Stomach (tissue), 4 donors: ENCODE results near the gene PRKCA.

Experiments used
- CTCF ChIP-seq, 7 experiments: fragments of 450-650 bp in 4 of 7; fragments of 200-600 bp in 3 of 7; sonication (generic) in 3 of 7; IDR thresholded peaks; one replicate each; pipeline ENCODE4 v1.5.1; 2016 to 2019; ENCODE audit warnings: antibody characterized with exemption in 7 of 7, control low read depth in 2 of 7, mild to moderate bottlenecking in 1 of 7
- EP300 ChIP-seq: sonication (generic); formaldehyde crosslinking; IDR thresholded peaks from one replicate; pipeline ENCODE4 v1.6.1; 2017; ENCODE audit warnings: antibody characterized with exemption
- POLR2AphosphoS5 ChIP-seq, 3 donors: sonication (generic); formaldehyde crosslinking; IDR thresholded peaks; one replicate each; pipeline ENCODE4 v1.6.1; 2016; ENCODE audit warnings: antibody characterized with exemption in 3 of 3

- TF ChIP-seq CTCF (IDR thresholded peaks at IDR 0.05) (no peak), EP300 (no peak), POLR2AphosphoS5 (IDR thresholded peaks at IDR 0.05) (no peak)
Measured at GRCh38 chr17:66462010-66462409, 159.6 kb downstream of the PRKCA start.
